H1 (cell line): ENCODE results near the gene RERG. TPM values are rescaled to one million over a fixed set of nuclear protein-coding genes. Genes with fewer than 3 reads are reported as not detected.

ENCODE experiments used
- CTCF ChIA-PET: fragments of 300-600 bp; sonication (Branson Sonifier 250); formaldehyde crosslinking; loops from one replicate; lab custom pipeline; 2021; ENCODE audit not compliant: partially characterized antibody; lab: Charles Lee
- POLR2A ChIA-PET: fragments of 300-600 bp; sonication (Branson Sonifier 250); formaldehyde crosslinking; loops from one replicate; lab custom pipeline; 2021; ENCODE audit warnings: inconsistent platforms; ENCODE audit not compliant: partially characterized antibody; lab: Charles Lee
- DNase-seq, 2 experiments: peaks; one replicate each; pipeline versions ENCODE4 v3.0.0 to v3.0.0-alpha.2; 2010 to 2022; ENCODE audit warnings: low spot score in 2 of 2, low read depth in 1 of 2, mixed read lengths in 1 of 2
- FAIRE-seq: peaks from 2 replicates; lab custom pipeline; 2011; peaks lifted over from hg19 to GRCh38; lab: Jason Lieb, UNC
- H2AFZ ChIP-seq: 2 replicates; pipeline ENCODE4 v1.8.1; 2012; ENCODE audit warnings: low read length, inconsistent platforms
- H2AK5ac ChIP-seq: 2 replicates; pipeline ENCODE4 v1.6.1; 2013; ENCODE audit warnings: low read depth, low read length
- H2BK120ac ChIP-seq: replicated peaks from 2 replicates; pipeline ENCODE3; 2013; ENCODE audit warnings: low read depth, low read length, inconsistent platforms
- H2BK12ac ChIP-seq: 2 replicates; pipeline ENCODE4 v1.6.1; 2013; ENCODE audit warnings: low read depth, low read length
- H2BK15ac ChIP-seq: 2 replicates; pipeline ENCODE4 v1.6.1; 2013; ENCODE audit warnings: low read length
- H2BK20ac ChIP-seq: 2 replicates; pipeline ENCODE4 v1.6.1; 2013; ENCODE audit warnings: low read length
- H2BK5ac ChIP-seq: 2 replicates; pipeline ENCODE4 v1.6.1; 2013; ENCODE audit warnings: low read depth, low read length
- H3K14ac ChIP-seq: 2 replicates; pipeline ENCODE4 v1.6.1; 2013; ENCODE audit warnings: inconsistent platforms; ENCODE audit not compliant: insufficient read length
- H3K18ac ChIP-seq: 2 replicates; pipeline ENCODE4 v1.6.1; 2013; ENCODE audit warnings: low read length; ENCODE audit errors: extremely low read depth
- H3K23ac ChIP-seq: 2 replicates; pipeline ENCODE4 v1.6.1; 2013; ENCODE audit warnings: inconsistent platforms; ENCODE audit not compliant: insufficient read length
- H3K23me2 ChIP-seq: 2 replicates; pipeline ENCODE4 v1.6.1; 2013; ENCODE audit warnings: low read depth, low read length
- H3K27ac ChIP-seq: 2 replicates; pipeline ENCODE4 v1.6.1; 2011; ENCODE audit warnings: low read depth, low read length, inconsistent platforms
- H3K27me3 ChIP-seq, 4 experiments: replicated peaks in 1 of 4; 1 replicate in 1 of 4; 2 replicates in 3 of 4; pipeline versions ENCODE4 v1.6.1 to v1.8.1; 2011 to 2013; ENCODE audit warnings: low read length in 3 of 4, mild to moderate bottlenecking in 3 of 4, inconsistent platforms in 2 of 4, mixed read lengths in 2 of 4, moderate library complexity in 1 of 4; ENCODE audit not compliant: control insufficient read depth in 3 of 4, insufficient read depth in 3 of 4; ENCODE audit errors: extremely low read depth in 1 of 4
- H3K36me3 ChIP-seq, 4 experiments: 2 replicates each; pipeline versions ENCODE4 v1.6.1 to v1.8.1; 2011 to 2013; ENCODE audit warnings: mild to moderate bottlenecking in 4 of 4, low read length in 3 of 4, moderate library complexity in 2 of 4, control low read depth in 1 of 4, inconsistent platforms in 1 of 4; ENCODE audit not compliant: insufficient read depth in 4 of 4, control insufficient read depth in 2 of 4
- H3K4ac ChIP-seq: replicated peaks from 2 replicates; pipeline ENCODE3; 2013; ENCODE audit warnings: low read length, low read depth, mixed read lengths, inconsistent platforms; ENCODE audit not compliant: insufficient read length
- H3K4me1 ChIP-seq, 4 experiments: replicated peaks in 1 of 4; 1 replicate in 1 of 4; 2 replicates in 3 of 4; pipeline versions ENCODE4 v1.6.1 to v1.8.1; 2011 to 2013; ENCODE audit warnings: low read length in 3 of 4, inconsistent platforms in 2 of 4, mixed read lengths in 1 of 4; ENCODE audit not compliant: insufficient read depth in 4 of 4, control insufficient read depth in 3 of 4
- H3K4me2 ChIP-seq, 2 experiments: 2 replicates each; pipeline versions ENCODE4 v1.6.1 to v1.8.1; 2011 to 2013; ENCODE audit warnings: low read depth in 2 of 2, low read length in 2 of 2, control low read depth in 1 of 2, inconsistent platforms in 1 of 2, mild to moderate bottlenecking in 1 of 2; ENCODE audit not compliant: insufficient read depth in 1 of 2
- H3K4me3 ChIP-seq, 4 experiments: fragments of 200-600, 300-600 bp in 1 of 4; sonication (generic), shearing (Covaris generic), sonication (Bioruptor Twin) in 1 of 4; 2 replicates each; pipeline versions ENCODE4 v1.5.1 to v1.8.1; 2011 to 2016; ENCODE audit warnings: low read length in 4 of 4, low read depth in 3 of 4, control low read depth in 2 of 4, inconsistent platforms in 2 of 4, mild to moderate bottlenecking in 2 of 4, mixed read lengths in 1 of 4, moderate library complexity in 1 of 4; ENCODE audit not compliant: insufficient read depth in 2 of 4; ENCODE audit errors: extremely low read depth in 1 of 4
- H3K56ac ChIP-seq: replicated peaks from 2 replicates; pipeline ENCODE3; 2013; ENCODE audit warnings: low read depth, mild to moderate bottlenecking, mixed read lengths, low read length, inconsistent platforms; ENCODE audit not compliant: insufficient read length
- H3K79me1 ChIP-seq: 2 replicates; pipeline ENCODE4 v1.6.1; 2013; ENCODE audit warnings: low read depth, low read length, control low read depth
- H3K79me2 ChIP-seq, 2 experiments: 2 replicates each; pipeline versions ENCODE4 v1.6.1 to v1.8.1; 2012 to 2013; ENCODE audit warnings: low read length in 2 of 2, mild to moderate bottlenecking in 2 of 2, inconsistent platforms in 1 of 2; ENCODE audit not compliant: insufficient read depth in 2 of 2, control insufficient read depth in 1 of 2
- H3K9ac ChIP-seq, 4 experiments: replicated peaks in 1 of 4; 1 replicate in 1 of 4; 2 replicates in 3 of 4; pipeline versions ENCODE4 v1.6.1 to v1.8.1; 2011 to 2013; ENCODE audit warnings: low read depth in 3 of 4, low read length in 3 of 4, control low read depth in 2 of 4, mild to moderate bottlenecking in 2 of 4, moderate library complexity in 2 of 4, inconsistent platforms in 1 of 4; ENCODE audit errors: extremely low read depth in 1 of 4
- H3K9me3 ChIP-seq, 2 experiments: 2 replicates each; pipeline versions ENCODE4 v1.6.1 to v1.8.1; 2012 to 2013; ENCODE audit warnings: mild to moderate bottlenecking in 2 of 2, moderate library complexity in 2 of 2, control low read depth in 1 of 2, inconsistent platforms in 1 of 2, low read depth in 1 of 2, low read length in 1 of 2, mixed read lengths in 1 of 2; ENCODE audit not compliant: insufficient read depth in 2 of 2
- H4K20me1 ChIP-seq, 2 experiments: replicated peaks in 1 of 2; 2 replicates each; pipeline versions ENCODE3 to v1.8.1; 2011 to 2013; ENCODE audit warnings: inconsistent platforms in 2 of 2, low read length in 2 of 2, mild to moderate bottlenecking in 1 of 2; ENCODE audit not compliant: insufficient read depth in 2 of 2, control insufficient read depth in 1 of 2
- H4K5ac ChIP-seq: 2 replicates; pipeline ENCODE4 v1.6.1; 2013; ENCODE audit warnings: low read length, low read depth, mixed read lengths, inconsistent platforms; ENCODE audit not compliant: insufficient read length
- H4K8ac ChIP-seq: 2 replicates; pipeline ENCODE4 v1.8.0; 2013; ENCODE audit warnings: mild to moderate bottlenecking, moderate library complexity, low read length, inconsistent platforms; ENCODE audit not compliant: insufficient read depth; ENCODE audit errors: extremely low read depth
- H4K91ac ChIP-seq: replicated peaks from 2 replicates; pipeline ENCODE3; 2013; ENCODE audit warnings: low read length, mixed read lengths, inconsistent platforms; ENCODE audit not compliant: insufficient read length
- RAD21 ChIP-seq, 2 experiments: IDR thresholded peaks in 1 of 2; conservative IDR thresholded peaks in 1 of 2; 2 replicates each; pipeline ENCODE4 v1.6.1; 2011; ENCODE audit warnings: low read depth in 2 of 2, low read length in 2 of 2, improper control_type of control experiment in 1 of 2, inconsistent platforms in 1 of 2, mild to moderate bottlenecking in 1 of 2, moderate library complexity in 1 of 2
- WGBS, 2 experiments: shearing (Covaris generic) in 1 of 2; methylation state at CpG; one replicate each; pipeline versions ENCODE4 v1.1.6 to v1.1.7; 2013 to 2015; ENCODE audit warnings: low lambda C conversion rate in 2 of 2, mixed read lengths in 2 of 2, inconsistent platforms in 1 of 2, low coverage in 1 of 2, missing lambda C conversion rate in 1 of 2; ENCODE audit not compliant: insufficient replicate concordance in 2 of 2, insufficient coverage in 1 of 2, insufficient read length in 1 of 2; ENCODE audit errors: extremely low coverage in 1 of 2, missing lambda C conversion rate in 1 of 2; 5-methylcytosine and 5-hydroxymethylcytosine counted together
- polyA plus RNA-seq, 7 experiments: library from polyadenylated mRNA; depleted of rRNA in 3 of 7; stranded (reverse) in 5 of 7; unstranded in 2 of 7; fragments of >200 nt in 5 of 7; fragments of 200-250 nt in 2 of 7; gene quantifications; 1 replicate in 5 of 7; 2 replicates in 1 of 7; 4 replicates in 1 of 7; pipeline versions ENCODE4 v1.2.1 to v1.2.3, GENCODE V29; 2011 to 2013; ENCODE audit warnings: missing spikeins in 2 of 7, mixed read lengths in 2 of 7
- total RNA-seq: library from RNA; stranded (reverse); fragmentation: NEBNext Ultra II Directional; extraction: Animal tissue kit (Norgen Biotek cat#: 25700); gene quantifications from 2 replicates; pipeline ENCODE4 v1.2.1, GENCODE V29; 2021

Gene RERG
- total and polyA plus RNA-seq, 2 of the 8 experiments (the other 6 are each of a cell fraction or from before 2014, with no cell fraction given), result 0.12 to 0.86 TPM

DNA sequence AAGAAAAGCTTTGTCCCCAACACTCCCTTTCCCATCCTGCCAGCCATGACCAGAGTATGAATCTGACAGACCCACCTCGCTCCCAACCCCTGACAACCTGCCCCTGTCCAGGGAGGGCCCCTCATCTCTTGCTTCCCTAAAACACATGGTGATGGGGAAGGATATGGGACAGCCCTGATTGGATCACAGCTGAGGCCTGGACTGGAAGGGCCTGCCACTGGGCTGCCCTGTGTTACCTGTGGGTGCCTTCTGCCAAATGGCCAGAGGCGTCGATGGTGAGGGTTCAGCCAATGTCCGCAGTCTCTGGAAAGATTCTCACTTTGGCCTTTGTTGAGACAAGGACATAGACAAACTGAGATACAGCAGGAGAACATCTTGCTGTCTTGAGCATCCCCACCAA is 13.3 kb upstream of the RERG start:
- FAIRE-seq, result no peak
- Histone ChIP-seq H2BK120ac (no peak overlapping the region), H3K79me2 (no peaks in the 10 kb centered on the region), H3K4me2 (no peak overlapping the region), H3K4me3 (no peak overlapping the region), H2BK5ac (no peak overlapping the region), H4K5ac (no peak overlapping the region), H3K9ac (no peak overlapping the region), H3K27me3 (no peaks in the 10 kb centered on the region), H2AK5ac (no peak overlapping the region), H2AFZ (no peak overlapping the region), H3K79me1 (no peaks in the 10 kb centered on the region), H3K27ac (no peak overlapping the region), H3K14ac (no peak overlapping the region), H4K8ac (no peak overlapping the region), H3K23ac (no peak overlapping the region), H3K56ac (no peak overlapping the region), H3K23me2 (no peaks in the 10 kb centered on the region), H3K4ac (no peak overlapping the region), H2BK12ac (no peak overlapping the region), H4K20me1 (no peaks in the 10 kb centered on the region), H4K91ac (no peak overlapping the region), H3K9me3 (no peaks in the 10 kb centered on the region), H2BK15ac (no peak overlapping the region), H3K4me1 (no peaks in the 10 kb centered on the region), H3K18ac (no peak overlapping the region), H2BK20ac (no peak overlapping the region), H3K36me3 (no peaks in the 10 kb centered on the region)
- no peak for DNase-seq
- 84% methylated on average over 4 of the region's 4 CpGs; no CpG with 5 or more reads in 1 of the 2 experiments for WGBS, 2 experiments
- CTCF ChIA-PET, result interaction anchor here (1.8 to 5.3 kb wide), 2 partner anchors 13 to 14 kb away, joined by 7 to 42 read pairs; partner anchors contain the start of gene RERG
- TF ChIP-seq RAD21 (IDR thresholded peaks at IDR 0.05 in 1 of 2, conservative IDR thresholded peaks at IDR 0.05 in 1 of 2; ENCODE audit: low read depth in 2 of 2, low read length in 2 of 2), result no peak
- POLR2A ChIA-PET, result no interaction called here
